GM18511 (cell line): ENCODE data around the gene JMJD4.

Experiments used
- ATAC-seq: cut with Tn5 transposase; IDR thresholded peaks from one replicate; pipeline ENCODE4 v1.9.1; 2021; ENCODE audit warnings: mild to moderate bottlenecking, moderate library complexity; ENCODE audit not compliant: unreplicated experiment

JMJD4 gene

DNA sequence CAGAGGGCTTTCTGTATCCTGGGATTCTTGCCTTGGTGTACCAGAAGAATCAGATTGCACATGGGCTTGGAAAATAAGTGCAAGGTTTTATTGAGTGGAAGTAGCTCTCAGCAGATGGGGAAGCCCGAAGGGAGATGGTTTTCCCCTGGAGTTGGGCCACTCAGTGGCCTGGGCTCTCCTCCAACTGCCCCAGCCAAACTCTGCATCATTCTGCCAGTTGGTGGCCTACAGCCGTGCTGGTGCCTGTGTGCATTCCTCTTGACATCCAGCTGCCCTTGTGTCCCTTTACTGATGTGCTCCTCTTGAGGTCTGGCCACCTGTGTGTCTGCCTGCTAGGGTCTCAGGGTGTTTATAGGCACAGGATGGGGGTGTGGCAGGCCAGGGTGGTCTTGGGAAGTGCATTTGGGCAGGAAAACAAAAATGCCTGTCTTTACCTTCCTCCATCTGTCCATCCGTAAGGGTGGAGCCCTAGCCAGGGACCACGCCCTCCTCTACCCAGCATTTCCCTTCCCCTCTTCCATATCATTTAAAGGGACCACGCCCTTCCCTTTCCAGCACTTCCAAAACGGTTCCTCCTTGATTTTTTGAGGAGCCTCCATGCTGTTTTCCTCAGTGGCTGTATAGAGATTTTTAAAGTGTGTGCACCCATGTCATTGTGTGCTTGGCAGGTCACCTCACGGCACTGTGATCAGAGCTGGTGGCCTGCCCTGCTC is 19.1 kb upstream of the JMJD4 start:
- no peak for ATAC-seq

DNA sequence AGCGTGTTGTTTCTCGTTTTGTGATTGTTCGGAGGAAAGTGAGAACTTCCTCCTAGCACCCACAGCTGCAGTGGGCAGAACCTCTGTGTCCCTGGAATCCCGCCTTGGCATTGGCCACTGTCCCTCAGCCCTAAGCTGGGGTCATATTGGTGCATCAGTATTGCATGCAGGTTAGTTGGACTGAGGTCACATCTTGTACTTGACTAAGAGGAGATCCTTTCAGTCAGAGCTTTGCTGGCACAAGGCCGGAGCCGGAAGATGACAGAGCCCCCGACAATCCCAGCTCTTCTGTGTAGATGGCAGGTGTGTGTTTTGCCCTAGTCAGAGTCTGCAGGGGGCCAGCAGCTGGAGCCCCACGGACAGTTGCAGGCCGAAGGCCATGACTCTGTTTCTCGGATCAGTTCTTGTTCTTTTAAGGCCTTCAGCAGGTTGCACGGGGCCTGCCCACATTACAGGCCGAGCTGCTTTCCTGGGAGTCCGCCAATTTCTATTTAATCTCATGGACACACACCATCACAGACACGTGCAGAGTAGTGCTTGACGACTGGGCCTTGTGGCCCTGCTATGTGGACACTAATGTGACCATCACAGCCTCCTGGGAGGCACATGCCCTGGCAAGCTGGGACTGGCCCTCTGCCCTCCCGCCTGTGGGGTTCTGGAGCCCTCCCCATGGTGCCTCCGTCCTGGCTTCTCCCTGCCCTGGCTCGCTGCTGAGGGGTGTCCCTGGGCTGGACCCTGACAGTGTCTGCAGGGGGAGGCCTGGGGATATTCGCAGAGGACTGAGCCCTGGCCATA is 15.0 kb upstream of the JMJD4 start:
- no peak for ATAC-seq

DNA sequence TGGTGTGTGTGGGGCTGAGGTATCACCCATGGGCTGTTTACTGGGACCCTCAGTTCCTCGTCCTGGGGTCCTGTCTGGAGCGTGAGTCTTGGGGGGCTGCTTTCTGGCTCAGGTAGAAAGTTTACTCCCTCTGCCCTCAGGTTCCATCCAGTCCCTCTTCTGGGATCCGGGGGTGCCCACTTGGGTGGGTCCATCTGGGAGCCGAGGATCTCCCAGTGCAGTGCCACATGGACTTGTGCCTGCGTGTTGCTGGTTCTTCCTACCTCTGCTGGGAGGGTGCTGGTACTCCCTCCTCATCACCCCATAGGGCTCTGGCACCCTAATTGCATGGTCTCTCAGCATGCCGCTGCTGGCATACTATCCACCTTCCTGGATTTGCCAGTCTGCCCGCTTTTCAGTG is 14.1 kb upstream of the JMJD4 start:
- ATAC-seq = no peak

DNA sequence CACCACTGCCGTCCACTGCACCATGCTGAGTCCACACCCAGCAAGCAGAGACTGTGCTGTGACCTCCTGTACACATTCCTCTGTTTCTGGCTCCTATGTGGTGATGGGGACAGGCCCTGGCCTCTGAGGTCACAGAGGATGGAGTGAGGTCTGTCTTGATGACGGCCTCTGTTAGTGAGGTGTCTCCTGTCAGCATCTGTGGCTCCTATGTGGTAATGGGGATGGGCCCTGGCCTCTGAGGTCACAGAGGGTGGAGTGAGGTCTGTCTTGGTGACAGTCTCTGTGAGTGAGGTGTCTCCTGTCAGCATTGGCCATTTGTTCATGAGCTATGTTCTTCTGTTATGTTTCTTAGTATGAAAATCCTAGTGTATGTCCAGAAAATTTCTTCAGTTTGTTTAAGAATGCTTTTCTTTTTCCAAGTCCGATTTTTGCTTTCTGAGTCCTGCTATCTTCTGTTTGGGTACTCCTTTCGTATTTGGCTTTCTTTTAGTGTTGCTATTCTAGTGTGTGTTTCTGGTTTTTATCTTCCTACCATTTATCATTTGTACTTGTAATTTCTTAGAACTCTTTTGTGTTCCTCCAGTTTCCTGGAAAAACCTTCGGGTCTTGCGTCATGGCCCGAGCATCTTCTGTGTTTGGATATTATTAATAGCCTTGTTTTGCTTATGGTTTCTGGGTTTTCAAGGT is 13.5 kb upstream of the JMJD4 start:
- no peak for ATAC-seq

DNA sequence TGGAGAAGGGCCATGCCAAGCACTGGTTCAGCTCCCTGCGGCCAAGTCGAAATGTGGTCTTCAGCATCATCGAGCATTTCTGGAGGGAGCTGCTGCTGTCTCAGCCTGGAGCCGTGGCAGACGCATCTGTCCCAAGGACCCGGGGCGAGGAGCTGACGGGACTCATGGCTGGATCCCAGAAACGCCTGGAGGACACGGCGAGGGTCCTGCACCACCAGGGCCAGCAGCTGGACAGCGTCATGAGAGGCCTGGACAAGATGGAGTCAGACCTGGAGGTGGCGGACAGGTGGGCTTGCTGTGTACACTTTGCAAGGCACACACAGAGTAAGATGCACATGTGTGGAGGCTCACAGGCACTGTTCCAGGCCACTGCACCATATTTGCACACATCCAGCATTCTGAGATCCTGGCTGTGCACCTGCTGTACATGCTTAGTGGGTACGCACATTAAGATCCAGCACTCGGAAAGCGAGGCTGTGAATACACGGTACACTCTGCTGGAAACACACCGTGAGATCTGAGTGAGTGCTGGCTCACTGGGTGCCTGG is 12.9 kb upstream of the JMJD4 start:
- ATAC-seq = no peak

DNA sequence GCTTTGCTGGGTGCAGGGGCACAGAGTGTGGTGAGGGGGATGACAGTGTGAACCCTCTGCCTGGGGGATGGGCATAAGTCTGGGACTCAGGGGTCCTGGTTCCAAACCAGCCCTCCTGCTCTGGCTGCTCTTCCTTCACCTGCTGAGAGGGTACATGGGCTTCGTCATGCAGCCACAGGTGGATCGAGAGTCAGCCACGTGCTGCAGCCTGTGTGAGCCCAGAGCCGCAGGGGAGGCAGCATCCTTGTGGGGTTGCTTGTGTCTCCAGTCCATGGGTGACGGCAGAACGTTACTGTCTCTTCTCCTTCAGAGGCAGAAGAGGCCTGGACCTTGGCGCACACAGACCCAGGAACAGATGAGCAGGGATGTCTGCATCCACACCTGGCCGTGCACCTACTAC is 12.3 kb upstream of the JMJD4 start:
- ATAC-seq = no peak

DNA sequence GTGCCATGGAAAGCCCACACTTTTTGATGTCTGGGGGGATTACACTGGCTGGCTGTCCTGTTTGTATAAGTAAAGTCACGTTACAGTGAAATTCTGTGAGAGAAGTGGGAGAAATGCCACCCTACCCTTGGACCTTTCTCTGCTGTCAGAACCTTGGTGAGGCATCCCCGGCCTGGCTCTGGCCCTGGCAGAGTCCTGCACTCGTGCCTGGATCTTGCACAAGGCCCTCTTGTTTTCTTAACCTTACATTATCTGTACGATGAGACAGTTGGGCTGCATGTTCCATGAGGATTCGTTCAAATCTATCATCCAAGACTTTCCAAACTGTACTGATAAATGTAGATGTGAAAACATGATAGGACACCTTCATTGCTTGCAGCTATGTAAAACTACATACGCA is 11.6 kb upstream of the JMJD4 start:
- no peak for ATAC-seq

DNA sequence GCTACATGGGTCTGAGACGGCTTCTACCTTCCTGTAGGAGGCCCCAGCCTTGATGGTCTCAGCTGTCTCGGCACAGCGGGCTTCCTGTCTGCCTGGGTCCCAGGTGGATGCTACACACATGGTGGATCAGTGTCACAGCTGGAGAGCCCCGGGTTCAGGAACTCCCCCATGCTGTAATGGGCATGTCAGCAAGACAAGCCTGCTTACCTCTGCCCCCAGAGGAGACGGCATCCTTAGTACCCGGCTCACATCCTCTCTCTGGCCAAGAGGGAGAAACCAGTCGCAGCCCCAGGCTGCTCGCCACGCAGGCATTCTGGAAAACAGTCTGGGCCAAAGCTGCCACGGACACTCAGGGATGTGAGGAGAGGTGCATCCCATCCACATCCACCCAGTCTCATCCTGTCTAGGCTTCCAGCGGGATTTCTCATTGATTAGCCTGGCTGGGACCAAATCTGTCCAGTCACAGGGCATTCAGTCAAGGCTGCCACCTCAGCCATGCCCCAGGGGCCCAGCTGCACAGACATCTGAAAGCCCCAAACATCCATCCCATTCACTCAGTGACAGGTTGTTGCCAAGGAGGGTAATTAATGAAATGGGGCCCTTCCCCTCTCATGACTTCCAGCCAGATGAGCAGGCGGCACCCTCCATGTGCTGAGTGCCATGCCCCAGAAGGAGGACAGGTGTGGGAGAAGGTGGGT is 10.6 kb upstream of the JMJD4 start:
- ATAC-seq = no peak

DNA sequence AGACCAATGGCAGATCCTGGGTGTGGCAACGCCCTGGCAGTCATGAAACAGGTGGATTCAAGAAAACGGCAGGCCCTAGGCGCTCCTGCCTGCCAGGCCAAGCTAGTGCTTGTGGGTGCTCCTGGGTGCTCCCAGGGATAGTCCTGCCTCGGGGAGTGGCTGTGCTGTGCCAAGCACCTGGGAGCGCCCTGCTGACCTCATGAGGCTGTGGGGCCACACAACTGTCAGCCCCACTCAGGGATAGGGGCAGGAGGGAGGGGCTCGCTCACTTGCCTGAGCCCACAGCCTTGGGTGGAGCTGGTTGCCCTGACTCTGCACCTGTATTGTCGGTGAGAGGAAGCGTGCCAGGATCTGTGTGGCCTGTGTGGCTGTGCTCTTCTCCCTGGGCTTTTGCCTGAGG is 9.6 kb upstream of the JMJD4 start:
- ATAC-seq = no peak

DNA sequence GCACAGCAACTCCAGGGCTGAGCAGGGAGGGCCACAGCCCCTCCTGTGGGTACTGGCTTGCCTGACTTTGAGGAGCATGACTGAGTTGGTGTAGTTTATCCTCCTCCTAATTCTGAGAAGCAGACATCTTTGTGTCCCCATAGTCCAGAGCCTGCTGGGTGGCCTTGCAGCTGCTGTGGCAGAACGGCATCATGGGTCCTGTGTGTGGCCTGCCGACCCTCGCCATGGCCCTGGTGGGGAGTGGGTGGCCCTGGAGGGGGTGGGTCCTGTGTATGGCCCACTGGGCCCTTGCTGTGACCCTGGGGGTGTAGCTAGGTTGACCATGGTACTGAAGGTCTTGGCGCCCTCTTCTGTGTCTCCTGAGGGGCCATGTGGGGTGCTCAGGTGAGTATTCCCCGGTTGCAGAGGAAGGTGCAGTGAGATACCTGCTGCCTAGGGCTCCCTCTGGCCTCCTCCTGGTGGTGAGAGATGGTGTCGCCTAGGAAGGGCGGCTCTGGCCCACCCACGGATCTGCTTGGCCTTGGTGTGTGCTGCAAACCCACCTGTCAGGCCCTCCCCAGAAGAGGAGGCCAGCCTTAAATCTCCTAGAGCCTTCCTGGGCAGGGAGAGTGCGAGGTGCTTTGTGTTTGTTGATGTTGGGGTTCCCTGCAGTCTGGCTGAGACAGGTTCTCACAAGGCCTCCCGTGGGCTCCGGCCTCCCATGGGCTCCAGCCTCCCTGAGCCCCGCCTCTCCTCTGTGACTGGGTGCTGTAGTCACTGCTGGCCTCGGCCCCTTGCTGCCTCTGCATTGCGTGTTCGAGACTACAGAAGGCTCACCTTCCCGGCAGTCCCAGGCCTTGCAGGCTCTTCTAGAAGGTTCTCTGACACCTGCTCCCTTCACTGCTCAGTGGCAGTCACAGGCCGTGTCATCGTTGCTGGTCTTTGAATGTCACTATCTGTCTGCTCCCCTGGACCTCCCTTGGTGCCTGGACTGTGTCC is 7.9 kb upstream of the JMJD4 start:
- no peak for ATAC-seq

DNA sequence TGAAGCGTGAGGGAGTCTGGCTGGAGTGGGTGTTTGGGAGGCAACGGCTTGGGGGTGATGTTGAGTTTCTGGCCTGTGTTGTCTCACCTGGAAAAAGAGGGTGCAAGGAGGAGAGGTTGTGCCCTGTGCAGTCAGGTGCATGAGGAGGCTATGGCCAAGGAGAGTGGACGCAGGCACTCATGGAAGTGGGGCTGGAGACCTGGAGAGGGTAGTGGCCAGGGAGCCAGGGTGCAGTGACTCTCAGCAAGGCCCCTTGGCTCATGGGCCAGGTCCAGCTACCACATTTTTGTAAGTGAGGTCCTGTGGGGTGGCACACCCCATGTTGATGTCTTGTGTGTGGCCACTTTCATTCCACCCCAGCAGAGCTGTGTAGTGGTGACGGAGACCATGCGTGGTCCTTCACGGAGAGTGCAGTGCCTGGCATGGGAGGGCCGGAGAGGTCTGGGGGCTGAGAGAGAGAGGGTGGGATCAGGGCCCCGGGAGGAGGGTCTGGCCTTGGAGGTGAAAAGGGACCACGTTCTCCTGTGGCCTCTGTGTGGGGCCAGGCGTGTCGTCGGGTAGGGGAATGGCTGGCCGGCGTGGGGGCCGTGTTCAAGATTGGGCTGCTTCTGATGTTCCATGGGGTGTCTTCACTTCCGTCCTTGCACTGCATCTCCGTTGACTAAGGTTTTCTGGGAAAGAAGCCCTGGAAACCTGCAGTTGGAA is 6.2 kb upstream of the JMJD4 start:
- ATAC-seq = no peak

DNA sequence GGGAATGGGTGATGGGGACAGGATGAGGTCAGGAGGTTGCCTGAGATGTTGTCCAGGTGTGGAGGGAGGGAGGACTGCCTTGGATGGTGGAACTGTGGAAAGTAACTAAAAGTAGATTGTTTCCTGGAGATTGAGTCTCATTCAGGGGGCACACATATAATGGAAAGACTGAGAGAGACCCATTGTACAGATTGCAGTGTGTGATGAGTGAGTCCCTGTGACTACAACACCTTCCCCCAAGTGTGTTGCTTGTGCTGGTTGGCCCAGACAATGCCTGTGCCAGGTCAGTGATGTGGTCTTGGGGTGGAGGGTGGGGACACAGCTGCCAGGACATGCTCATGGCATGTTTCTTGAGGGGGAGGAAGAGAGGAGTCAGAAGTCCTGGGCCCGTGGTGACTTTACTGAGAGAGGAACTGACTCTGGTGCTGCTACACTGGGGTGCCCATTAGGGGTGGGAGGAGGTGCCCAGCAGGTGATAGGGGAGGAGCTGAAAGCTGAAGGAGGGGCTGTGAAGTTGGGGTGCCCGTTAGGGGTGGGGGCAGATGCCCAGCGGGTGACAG is 5.4 kb upstream of the JMJD4 start:
- no peak for ATAC-seq

DNA sequence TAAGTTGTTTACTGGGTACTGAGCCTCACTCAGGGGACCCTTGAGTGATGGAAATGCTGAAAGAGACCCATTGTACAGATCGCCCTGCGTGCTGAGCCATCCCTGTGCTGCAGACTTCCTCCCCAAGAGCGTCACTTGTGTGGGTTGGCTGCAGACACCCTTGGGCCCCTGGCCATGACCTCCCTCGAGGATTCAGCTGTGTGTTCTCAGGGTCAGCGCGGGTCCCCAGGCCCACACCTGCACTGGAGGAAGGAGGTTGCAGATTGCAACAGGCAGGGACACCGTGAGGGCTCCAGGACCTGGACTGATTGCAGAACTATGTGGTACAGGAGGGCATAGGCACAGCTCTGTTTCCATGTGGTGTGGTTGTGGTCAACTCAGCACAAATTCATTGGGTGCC is 4.5 kb upstream of the JMJD4 start:
- ATAC-seq = no peak

DNA sequence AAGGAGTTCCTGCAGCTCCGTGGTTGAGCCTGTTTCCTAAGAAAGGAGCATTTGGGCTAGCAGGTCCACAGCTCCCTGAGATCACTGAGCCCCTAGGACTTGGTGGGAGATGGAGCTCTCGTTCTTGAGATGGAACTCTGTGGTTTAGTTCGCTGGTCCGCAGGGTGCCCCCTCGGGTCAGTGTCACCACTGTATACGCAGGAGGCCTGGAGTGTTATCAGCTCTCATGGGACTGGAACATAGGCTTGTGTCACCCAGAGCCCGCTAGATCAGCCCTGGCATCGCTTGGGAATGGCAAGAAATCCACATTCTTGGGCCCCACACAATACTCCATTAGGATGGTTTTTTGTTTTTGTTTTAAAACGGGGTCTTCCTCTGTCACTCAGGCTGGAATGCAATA is 3.7 kb upstream of the JMJD4 start:
- no peak for ATAC-seq

DNA sequence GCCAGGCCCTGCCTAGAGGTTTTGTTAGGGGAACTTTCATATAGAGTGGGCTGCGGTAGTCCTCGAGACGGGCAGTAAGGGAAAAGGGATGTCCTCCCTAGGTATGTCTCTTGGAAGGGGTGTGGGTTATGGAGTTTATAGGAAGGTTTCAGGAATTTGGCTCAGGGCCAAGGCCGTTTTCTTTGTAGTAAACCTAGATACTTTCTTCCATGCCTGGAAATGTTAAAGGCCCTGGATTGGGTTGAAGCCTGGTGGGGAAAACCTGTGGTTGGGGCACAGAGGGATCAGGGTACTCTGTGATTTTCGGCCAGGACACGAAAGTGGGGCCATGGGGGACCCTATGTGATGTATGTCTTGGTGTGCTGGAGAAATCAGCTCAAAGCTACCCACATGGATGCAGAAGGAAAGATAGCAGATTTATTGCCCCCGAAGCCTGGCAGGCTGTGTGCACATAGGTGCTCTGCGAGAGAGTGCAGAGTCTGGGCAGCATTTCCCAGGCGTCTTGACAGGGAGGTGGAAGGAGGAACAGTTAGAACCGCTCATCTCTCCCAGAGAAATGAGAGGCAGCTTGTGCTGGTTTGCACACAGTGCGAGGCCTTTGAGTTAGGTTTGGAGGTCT is 1.8 kb upstream of the JMJD4 start:
- ATAC-seq = no peak

DNA sequence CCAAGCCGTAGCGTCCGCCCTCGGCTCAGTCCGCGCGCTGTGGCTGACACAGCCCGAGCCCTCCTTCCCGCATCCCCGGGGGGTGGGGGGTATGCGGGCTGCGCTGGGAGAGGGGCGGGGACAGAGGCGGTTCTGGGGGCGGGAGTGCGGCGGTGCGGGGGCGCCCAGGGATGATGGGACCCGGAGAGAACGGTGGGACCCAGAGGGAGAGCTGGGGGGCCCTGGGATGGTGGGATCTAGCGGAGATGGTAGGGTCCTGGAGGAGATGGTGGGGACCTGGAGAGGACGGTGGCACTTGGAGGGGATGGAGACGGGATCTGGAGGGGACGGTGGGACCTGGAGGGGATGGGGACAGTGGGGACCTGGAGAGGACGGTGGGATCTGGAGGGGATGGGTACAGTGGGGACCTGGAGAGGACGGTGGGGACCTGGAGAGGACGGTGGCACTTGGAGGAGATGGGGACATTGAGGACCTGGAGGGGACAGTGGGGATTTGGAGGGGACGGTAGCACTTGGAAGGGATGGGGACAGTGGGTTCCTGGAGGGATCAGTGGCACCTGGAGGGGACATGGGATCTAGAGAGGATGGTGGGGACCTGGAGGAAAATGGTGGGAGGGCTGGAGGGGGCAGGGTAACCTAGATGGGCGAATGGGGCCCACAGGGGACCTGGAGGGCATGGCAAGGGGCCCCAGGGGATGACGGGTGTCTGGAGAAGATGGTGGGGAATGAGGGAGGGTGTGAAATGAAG is 610 bp upstream of the JMJD4 start:
- ATAC-seq = no peak

DNA sequence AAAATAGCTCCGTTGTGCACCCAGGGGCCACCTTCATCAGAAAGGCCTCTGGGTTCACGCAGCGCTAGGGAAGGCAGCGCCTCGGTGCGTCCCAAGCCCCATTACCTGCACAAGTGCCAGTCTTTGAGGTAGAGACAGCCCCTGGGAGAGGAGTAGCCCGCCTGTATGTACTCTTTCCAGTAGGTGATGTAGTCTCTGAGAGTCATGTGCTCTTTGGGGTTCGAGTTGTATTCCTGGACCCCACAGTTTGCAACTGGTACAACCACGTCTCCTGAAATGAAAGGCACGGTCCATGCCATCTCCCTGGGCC is 601 bp downstream of the JMJD4 start:
- peak; percentile 1 for ATAC-seq
